ENCODE measurements around the gene GATD1. TPM values are rescaled to one million over a fixed set of nuclear protein-coding genes. Genes with fewer than 3 reads are reported as not detected.

GATD1 gene
- polyA plus RNA-seq, 2 of the 4 experiments (the other 2 are of a cell fraction): 14.5 to 43.1 TPM

DNA sequence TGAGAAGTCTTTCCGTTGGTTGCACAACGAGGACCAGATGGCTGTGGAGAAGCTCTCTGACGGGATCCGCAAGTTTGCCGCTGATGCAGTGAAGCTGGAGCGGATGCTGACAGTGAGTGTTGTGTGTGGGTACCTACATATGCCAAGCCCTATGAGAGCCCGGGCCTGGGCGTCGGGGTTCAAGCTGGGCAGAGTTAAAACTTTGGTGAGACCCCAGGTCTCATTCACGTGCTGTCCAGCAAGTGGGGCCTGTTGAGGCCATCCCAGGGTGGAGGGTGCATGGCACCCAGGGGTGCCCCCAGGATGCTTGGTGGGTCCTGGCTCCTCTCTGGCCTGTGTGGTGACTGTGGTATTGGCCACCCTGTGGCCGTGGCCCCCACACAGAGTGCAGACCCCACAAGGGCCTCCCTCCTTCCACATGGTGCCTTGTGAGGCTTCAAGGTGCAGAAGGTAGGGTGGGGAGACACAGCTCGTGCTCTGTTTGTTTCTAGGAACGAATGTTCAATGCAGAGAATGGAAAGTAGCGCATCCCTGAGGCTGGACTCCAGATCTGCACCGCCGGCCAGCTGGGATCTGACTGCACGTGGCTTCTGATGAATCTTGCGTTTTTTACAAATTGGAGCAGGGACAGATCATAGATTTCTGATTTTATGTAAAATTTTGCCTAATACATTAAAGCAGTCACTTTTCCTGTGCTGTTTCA is 12.8 kb downstream of the GATD1 start:
- ChIA-PET CTCF (interaction anchor here (0.6 to 5.4 kb wide), 12 partner anchors 8 to 210 kb away, joined by 3 to 44 read pairs (median 5); partner anchors contain the start of genes GATD1, TALDO1 and TMEM80), POLR2A (interaction anchor here (0.6 to 0.9 kb wide), 2 partner anchors 17 to 70 kb away, joined by 3 read pairs; partner anchors contain the start of genes DEAF1 and TALDO1)
- Histone ChIP-seq H3K27ac (no peak overlapping the region), H3K4me2 (no peak overlapping the region), H3K4me1 (peaks cover 29% of the 10 kb centered on the region), H3K9me3 (no peaks in the 10 kb centered on the region), H3K4me3 (no peak overlapping the region)
- TF ChIP-seq TFCP2L1 (CRISPR knock-in tag; IDR thresholded peaks at IDR 0.05) (no peak), ZC3H11A (IDR thresholded peaks at IDR 0.05) (no peak), JUNB (IDR thresholded peaks at IDR 0.05) (no peak)
- ATAC-seq (peak in 1 of 2 experiments; percentile 3; a peak in 3 of 6 replicates), FAIRE-seq (no peak), DNase-seq (ENCODE audit: low read depth in 1 of 2, low spot score in 1 of 2) (no peak)
- 90% methylated on average over 18 of the region's 18 CpGs for WGBS (ENCODE audit: missing lambda C conversion rate)

DNA sequence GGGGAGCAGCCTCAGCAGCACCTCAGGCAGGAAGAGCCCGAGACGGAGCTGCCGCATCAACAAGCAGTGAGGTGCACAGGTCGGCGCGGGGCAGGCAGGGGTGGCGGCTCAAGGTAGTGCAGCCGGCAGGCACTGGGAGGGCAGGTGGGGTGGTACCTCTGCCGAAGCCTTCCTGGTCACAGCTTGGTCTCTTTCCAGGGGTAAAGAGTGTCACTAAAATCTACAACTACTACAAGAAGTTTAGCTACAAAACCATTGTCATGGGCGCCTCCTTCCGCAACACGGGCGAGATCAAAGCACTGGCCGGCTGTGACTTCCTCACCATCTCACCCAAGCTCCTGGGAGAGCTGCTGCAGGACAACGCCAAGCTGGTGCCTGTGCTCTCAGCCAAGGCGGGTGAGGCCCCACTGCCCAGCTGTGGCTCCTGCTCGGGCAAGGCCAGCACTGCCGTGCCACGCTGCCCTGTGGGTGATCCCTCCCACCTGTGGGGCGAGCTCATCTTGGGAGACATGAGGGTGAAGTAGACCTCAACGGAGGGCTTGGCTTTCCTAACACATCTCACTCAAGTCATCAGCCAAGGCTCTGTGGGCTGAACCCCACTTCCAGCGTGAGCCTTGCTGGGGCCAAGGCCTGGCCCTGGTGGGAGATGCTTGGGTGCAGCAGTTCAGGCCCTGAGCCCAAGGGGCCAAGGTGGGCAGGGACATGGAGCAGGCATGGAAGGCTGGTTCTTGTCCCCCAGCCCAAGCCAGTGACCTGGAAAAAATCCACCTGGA is 13.6 kb downstream of the GATD1 start:
- 91% methylated on average over 20 of the region's 22 CpGs for WGBS (ENCODE audit: missing lambda C conversion rate)
- Histone ChIP-seq H3K9me3 (no peaks in the 10 kb centered on the region), H3K4me1 (peaks cover 29% of the 10 kb centered on the region), H3K4me3 (no peak overlapping the region), H3K4me2 (no peak overlapping the region), H3K27ac (peak overlapping the region in 1 of 2 experiments; percentile 81; a peak in 3 of 6 replicates)
- CTCF ChIA-PET: interaction anchor here (0.7 to 5.4 kb wide), 12 partner anchors 9 to 209 kb away, joined by 3 to 44 read pairs (median 6); partner anchors contain the start of genes GATD1, TALDO1 and TMEM80
- FAIRE-seq: no peak
- TF ChIP-seq, protein P1, sequence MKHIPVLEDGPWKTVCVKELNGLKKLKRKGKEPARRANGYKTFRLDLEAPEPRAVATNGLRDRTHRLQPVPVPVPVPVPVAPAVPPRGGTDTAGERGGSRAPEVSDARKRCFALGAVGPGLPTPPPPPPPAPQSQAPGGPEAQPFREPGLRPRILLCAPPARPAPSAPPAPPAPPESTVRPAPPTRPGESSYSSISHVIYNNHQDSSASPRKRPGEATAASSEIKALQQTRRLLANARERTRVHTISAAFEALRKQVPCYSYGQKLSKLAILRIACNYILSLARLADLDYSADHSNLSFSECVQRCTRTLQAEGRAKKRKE (CRISPR knock-in tag; IDR thresholded peaks at IDR 0.05; ENCODE audit: low read depth): no peak
- TF ChIP-seq JUN (IDR thresholded peaks at IDR 0.05): peak in 1 of 2 experiments; percentile 15; a peak in 2 of 5 replicates
- no peak for TF ChIP-seq RFX5 (IDR thresholded peaks at IDR 0.05)
- peak; percentile 0 to 2; a peak in 1 of 6 replicates for ATAC-seq
- DNase-seq (ENCODE audit: low read depth in 1 of 2, low spot score in 1 of 2): no peak
- POLR2A ChIA-PET: interaction anchor here (0.6 to 2.1 kb wide), 3 partner anchors 9 to 63 kb away, joined by 3 to 5 read pairs (median 4); no protein-coding TSS in a partner anchor

DNA sequence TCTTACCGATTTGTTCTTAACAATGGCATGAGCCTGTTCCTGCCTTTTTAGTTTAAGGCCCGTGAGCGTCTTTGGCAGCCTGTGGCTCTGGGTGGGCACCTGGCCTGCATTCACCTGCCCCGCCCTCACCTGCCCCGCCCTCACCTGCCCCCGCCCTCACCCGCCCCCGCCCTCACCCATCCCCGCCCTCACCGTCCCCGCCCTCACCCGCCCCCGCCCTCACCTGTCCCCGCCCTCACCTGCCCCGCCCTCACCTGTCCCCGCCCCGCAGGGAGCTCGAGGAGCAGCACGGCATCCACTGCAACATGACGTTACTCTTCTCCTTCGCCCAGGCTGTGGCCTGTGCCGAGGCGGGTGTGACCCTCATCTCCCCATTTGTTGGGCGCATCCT is 14.2 kb downstream of the GATD1 start:
- no peak overlapping the region for H3K4me3 ChIP-seq
- ChIA-PET POLR2A (interaction anchor here (0.6 to 2.1 kb wide), 2 partner anchors 9 to 17 kb away, joined by 3 to 5 read pairs; no protein-coding TSS in a partner anchor), CTCF (interaction anchor here (0.7 to 5.4 kb wide), 8 partner anchors 8 to 101 kb away, joined by 3 to 32 read pairs (median 6); partner anchors contain the start of genes TALDO1 and TMEM80)
- peak overlapping the region; percentile 61 to 81; a peak in 5 of 6 replicates for H3K27ac ChIP-seq
- H3K4me2 ChIP-seq: peak overlapping the region; percentile 45; the same call in 2 of the 3 replicates
- 77% methylated on average over 4 of the region's 24 CpGs for WGBS (ENCODE audit: missing lambda C conversion rate)
- ATAC-seq: no peak
- TF ChIP-seq EHMT2 (IDR thresholded peaks at IDR 0.05; ENCODE audit: low read depth): no peak
- no peak for FAIRE-seq
- no peak for DNase-seq (ENCODE audit: low read depth in 1 of 2, low spot score in 1 of 2)
- peaks cover 29% of the 10 kb centered on the region for H3K4me1 ChIP-seq
- no peaks in the 10 kb centered on the region for H3K9me3 ChIP-seq

GRCh38 chr11:762421-763072 is 14.7 kb downstream of the GATD1 start:
- Histone ChIP-seq H3K9me3 (no peaks in the 10 kb centered on the region), H3K27ac (peak overlapping the region; percentile 61 to 81), H3K4me2 (peak overlapping the region; percentile 45), H3K4me3 (no peak overlapping the region), H3K4me1 (peaks cover 29% of the 10 kb centered on the region)
- FAIRE-seq (no peak), DNase-seq (ENCODE audit: low read depth in 1 of 2, low spot score in 1 of 2) (peak; percentile 71 to 83), ATAC-seq (peak; percentile 63 to 66)
- ChIA-PET CTCF (interaction anchor here (1.0 to 5.4 kb wide), 7 partner anchors 8 to 66 kb away, joined by 3 to 32 read pairs (median 6); partner anchors contain the start of genes TALDO1 and TMEM80), POLR2A (interaction anchor here (2.1 kb wide), 1 partner anchor 8 kb away, joined by 5 read pairs; no protein-coding TSS in a partner anchor)
- WGBS (ENCODE audit: missing lambda C conversion rate): 39% methylated on average over 6 of the region's 10 CpGs
- TF ChIP-seq ZC3H11A (IDR thresholded peaks at IDR 0.05) (no peak), POLR2AphosphoS2 (conservative IDR thresholded peaks at IDR 0.05; ENCODE audit: low read length) (no peak), EHF (CRISPR knock-in tag; IDR thresholded peaks at IDR 0.05) (no peak), FOSL2 (IDR thresholded peaks at IDR 0.05) (no peak), FOSL2 (CRISPR knock-in tag; IDR thresholded peaks at IDR 0.05) (peak; percentile 69), TFCP2L1 (CRISPR knock-in tag; IDR thresholded peaks at IDR 0.05) (no peak), FOXS1 (CRISPR knock-in tag; IDR thresholded peaks at IDR 0.05) (no peak), HOXB13 (CRISPR knock-in tag; IDR thresholded peaks at IDR 0.05; ENCODE audit: low read depth) (no peak), ESRRA (IDR thresholded peaks at IDR 0.05; ENCODE audit: borderline replicate concordance, low read length) (no peak), RAD21 (conservative IDR thresholded peaks at IDR 0.05 in 1 of 2, IDR thresholded peaks at IDR 0.05 in 1 of 2) (no peak; a peak in 1 of 5 replicates), KDM1A (IDR thresholded peaks at IDR 0.05; ENCODE audit: low read depth) (no peak), TP53 (CRISPR knock-in tag; IDR thresholded peaks at IDR 0.05) (no peak), ZNF302 (CRISPR knock-in tag; IDR thresholded peaks at IDR 0.05) (no peak), E2F6 (IDR thresholded peaks at IDR 0.05; ENCODE audit: borderline replicate concordance, low read depth) (no peak), KDM5A (IDR thresholded peaks at IDR 0.05) (no peak), POLR2A (IDR thresholded peaks at IDR 0.05; ENCODE audit: low read length) (no peak), HOXB5 (CRISPR knock-in tag; IDR thresholded peaks at IDR 0.05) (no peak)
- TF ChIP-seq, protein P2, sequence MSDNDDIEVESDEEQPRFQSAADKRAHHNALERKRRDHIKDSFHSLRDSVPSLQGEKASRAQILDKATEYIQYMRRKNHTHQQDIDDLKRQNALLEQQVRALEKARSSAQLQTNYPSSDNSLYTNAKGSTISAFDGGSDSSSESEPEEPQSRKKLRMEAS (IDR thresholded peaks at IDR 0.05): peak; percentile 80
- TF ChIP-seq, protein P3, sequence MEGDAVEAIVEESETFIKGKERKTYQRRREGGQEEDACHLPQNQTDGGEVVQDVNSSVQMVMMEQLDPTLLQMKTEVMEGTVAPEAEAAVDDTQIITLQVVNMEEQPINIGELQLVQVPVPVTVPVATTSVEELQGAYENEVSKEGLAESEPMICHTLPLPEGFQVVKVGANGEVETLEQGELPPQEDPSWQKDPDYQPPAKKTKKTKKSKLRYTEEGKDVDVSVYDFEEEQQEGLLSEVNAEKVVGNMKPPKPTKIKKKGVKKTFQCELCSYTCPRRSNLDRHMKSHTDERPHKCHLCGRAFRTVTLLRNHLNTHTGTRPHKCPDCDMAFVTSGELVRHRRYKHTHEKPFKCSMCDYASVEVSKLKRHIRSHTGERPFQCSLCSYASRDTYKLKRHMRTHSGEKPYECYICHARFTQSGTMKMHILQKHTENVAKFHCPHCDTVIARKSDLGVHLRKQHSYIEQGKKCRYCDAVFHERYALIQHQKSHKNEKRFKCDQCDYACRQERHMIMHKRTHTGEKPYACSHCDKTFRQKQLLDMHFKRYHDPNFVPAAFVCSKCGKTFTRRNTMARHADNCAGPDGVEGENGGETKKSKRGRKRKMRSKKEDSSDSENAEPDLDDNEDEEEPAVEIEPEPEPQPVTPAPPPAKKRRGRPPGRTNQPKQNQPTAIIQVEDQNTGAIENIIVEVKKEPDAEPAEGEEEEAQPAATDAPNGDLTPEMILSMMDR (IDR thresholded peaks at IDR 0.05): peak; percentile 24; the same call in 1 of the 3 replicates

Measured in A549 (cell line).